Liver (tissue), 9 donors: ENCODE data around the gene JPT1. TPM values are rescaled to one million over a fixed set of nuclear protein-coding genes. Genes with fewer than 3 reads are reported as not detected.

Source experiments
- DNase-seq: peaks from one replicate; pipeline ENCODE4 v3.0.0-alpha.2; 2017; ENCODE audit warnings: low spot score
- H3K27ac ChIP-seq, 2 donors: one replicate each; pipeline ENCODE4 v1.7.0; 2013; ENCODE audit warnings: inconsistent platforms in 2 of 2, low read length in 2 of 2, control low read depth in 1 of 2, low read depth in 1 of 2, mild to moderate bottlenecking in 1 of 2
- H3K27me3 ChIP-seq, 4 donors: one replicate each; pipeline versions ENCODE4 v1.6.1 to v1.7.0; 2013; ENCODE audit warnings: low read length in 3 of 4, inconsistent platforms in 1 of 4, mild to moderate bottlenecking in 1 of 4, moderate library complexity in 1 of 4; ENCODE audit not compliant: control insufficient read depth in 4 of 4, insufficient read depth in 4 of 4
- H3K36me3 ChIP-seq, 4 donors: one replicate each; pipeline versions ENCODE4 v1.6.1 to v1.7.0; 2013; ENCODE audit warnings: low read length in 3 of 4, mild to moderate bottlenecking in 3 of 4, low read depth in 1 of 4, moderate library complexity in 1 of 4; ENCODE audit not compliant: control insufficient read depth in 4 of 4, insufficient read depth in 3 of 4
- H3K4me1 ChIP-seq, 4 donors: one replicate each; pipeline versions ENCODE4 v1.6.1 to v1.7.0; 2013; ENCODE audit warnings: low read length in 3 of 4, mild to moderate bottlenecking in 3 of 4, moderate library complexity in 1 of 4; ENCODE audit not compliant: control insufficient read depth in 4 of 4, insufficient read depth in 4 of 4
- H3K4me3 ChIP-seq, 3 donors: one replicate each; pipeline versions ENCODE4 v1.6.1 to v1.7.0; 2013; ENCODE audit warnings: low read length in 3 of 3, control low read depth in 1 of 3, low read depth in 1 of 3, mild to moderate bottlenecking in 1 of 3
- H3K9ac ChIP-seq, 2 donors: one replicate each; pipeline ENCODE4 v1.7.0; 2013; ENCODE audit warnings: low read length in 2 of 2, mild to moderate bottlenecking in 2 of 2, moderate library complexity in 2 of 2, control low read depth in 1 of 2, low read depth in 1 of 2
- H3K9me3 ChIP-seq, 4 donors: one replicate each; pipeline versions ENCODE4 v1.6.1 to v1.7.0; 2013; ENCODE audit warnings: low read length in 3 of 4; ENCODE audit not compliant: control insufficient read depth in 4 of 4
- EGR1 ChIP-seq, 2 donors: IDR thresholded peaks; 2 replicates each; pipeline ENCODE4 v1.6.1; 2016 to 2018; ENCODE audit warnings: antibody characterized with exemption in 2 of 2, low read depth in 2 of 2
- FOXA1 ChIP-seq: IDR thresholded peaks from 2 replicates; pipeline ENCODE4 v1.6.1; 2016; ENCODE audit warnings: antibody characterized with exemption
- FOXA2 ChIP-seq: IDR thresholded peaks from 2 replicates; pipeline ENCODE4 v1.6.1; 2016; ENCODE audit warnings: antibody characterized with exemption
- GABPA ChIP-seq, 2 donors: IDR thresholded peaks in 1 of 2; conservative IDR thresholded peaks in 1 of 2; 2 replicates each; pipeline ENCODE4 v1.6.1; 2016; ENCODE audit warnings: antibody characterized with exemption in 2 of 2, mild to moderate bottlenecking in 1 of 2, moderate library complexity in 1 of 2
- HNF4A ChIP-seq, 2 donors: conservative IDR thresholded peaks; 2 replicates each; pipeline ENCODE4 v1.6.1; 2016; ENCODE audit warnings: antibody characterized with exemption in 2 of 2, mild to moderate bottlenecking in 2 of 2
- HNF4G ChIP-seq: IDR thresholded peaks from 2 replicates; pipeline ENCODE4 v1.6.1; 2016; ENCODE audit warnings: antibody characterized with exemption
- JUND ChIP-seq, 2 donors: IDR thresholded peaks; 2 replicates each; pipeline ENCODE4 v1.6.1; 2016; ENCODE audit warnings: antibody characterized with exemption in 2 of 2
- NR2F2 ChIP-seq: IDR thresholded peaks from 2 replicates; pipeline ENCODE4 v1.6.1; 2016; ENCODE audit warnings: antibody characterized with exemption
- RAD21 ChIP-seq, 2 donors: IDR thresholded peaks; 2 replicates each; pipeline ENCODE4 v1.6.1; 2016; ENCODE audit warnings: antibody characterized with exemption in 2 of 2, mild to moderate bottlenecking in 2 of 2
- RXRA ChIP-seq, 2 donors: IDR thresholded peaks; 2 replicates each; pipeline ENCODE4 v1.6.1; 2017 to 2018; ENCODE audit warnings: antibody characterized with exemption in 2 of 2, mild to moderate bottlenecking in 1 of 2
- SP1 ChIP-seq: IDR thresholded peaks from 2 replicates; pipeline ENCODE4 v1.6.1; 2018; ENCODE audit warnings: antibody characterized with exemption, mild to moderate bottlenecking
- TAF1 ChIP-seq: conservative IDR thresholded peaks from 2 replicates; pipeline ENCODE4 v1.6.1; 2016; ENCODE audit warnings: antibody characterized with exemption, mild to moderate bottlenecking
- YY1 ChIP-seq: IDR thresholded peaks from 2 replicates; pipeline ENCODE4 v1.6.1; 2016; ENCODE audit warnings: antibody characterized with exemption, mild to moderate bottlenecking
- WGBS: extraction: QIAGEN DNeasy Blood & Tissue Kit; methylation state at CpG from one replicate; pipeline ENCODE4 v1.1.7; 2013; 5-methylcytosine and 5-hydroxymethylcytosine counted together
- polyA plus RNA-seq, 2 donors: library from polyadenylated mRNA; stranded (reverse) in 1 of 2; unstranded in 1 of 2; fragments of 200-250 nt in 1 of 2; fragments of >200 nt in 1 of 2; fragmentation: Nextera tagmentation in 1 of 2; extraction: Ambion mirVana in 1 of 2; gene quantifications; one replicate each; pipeline versions ENCODE4 v1.2.1 to v1.2.3, GENCODE V29; 2013 to 2015
- total RNA-seq, 2 donors: library from RNA; depleted of rRNA; stranded (reverse); fragments of >200 nt; gene quantifications; one replicate each; pipeline ENCODE4 v1.2.3, GENCODE V29; 2014
- TF ChIP-seq, protein P1 (sequence below): fragments of 150-350 bp; IDR thresholded peaks from 2 replicates; pipeline ENCODE4 v1.5.1; 2017; ENCODE audit warnings: improper control_type of control experiment, low read depth, low read length; ENCODE audit not compliant: missing input control
- TF ChIP-seq, protein P2 (sequence below): IDR thresholded peaks from 2 replicates; pipeline ENCODE4 v1.6.1; 2016; ENCODE audit warnings: antibody characterized with exemption
- TF ChIP-seq, protein P3 (sequence below): IDR thresholded peaks from 2 replicates; pipeline ENCODE4 v1.6.1; 2016; ENCODE audit warnings: antibody characterized with exemption
- TF ChIP-seq, protein P4 (sequence below): IDR thresholded peaks from 2 replicates; pipeline ENCODE4 v1.6.1; 2016; ENCODE audit warnings: antibody characterized with exemption, mild to moderate bottlenecking
- TF ChIP-seq, protein P5 (sequence below): IDR thresholded peaks from 2 replicates; pipeline ENCODE4 v1.6.1; 2016; ENCODE audit warnings: antibody characterized with exemption
- donor health status: healthy.
- donor health status: healthy.
- donor health status: healthy.
- donor health status: healthy.
- donor health status: healthy.

JPT1 gene
- total and polyA plus RNA-seq, 4 donors: 20.5 to 47.8 (median 43.9) TPM

- Histone ChIP-seq H3K27ac (peak within 1 kb of the TSS; percentile 61 to 80), H3K36me3 (peaks cover 0 to 14% (median 5%) of the 10 kb centered on the region in 4 donors), H3K9ac (no peak within 1 kb of the TSS), H3K4me1 (peaks cover 0 to 2% (median 1%) of the 10 kb centered on the region in 4 donors), H3K4me3 (peak within 1 kb of the TSS; percentile 49 to 95 (median 81)), H3K9me3 (no peaks in the 10 kb centered on the region), H3K27me3 (no peaks in the 10 kb centered on the region)
- peak; percentile 80 for DNase-seq
- TF ChIP-seq GABPA (IDR thresholded peaks at IDR 0.05 in 1 of 2, conservative IDR thresholded peaks at IDR 0.05 in 1 of 2) (peak; percentile 59 to 85), JUND (IDR thresholded peaks at IDR 0.05) (no peak), RAD21 (IDR thresholded peaks at IDR 0.05) (peak in 1 of 2 donors; percentile 14), RXRA (IDR thresholded peaks at IDR 0.05) (peak in 1 of 2 donors; percentile 44)
- TF ChIP-seq, protein P1, sequence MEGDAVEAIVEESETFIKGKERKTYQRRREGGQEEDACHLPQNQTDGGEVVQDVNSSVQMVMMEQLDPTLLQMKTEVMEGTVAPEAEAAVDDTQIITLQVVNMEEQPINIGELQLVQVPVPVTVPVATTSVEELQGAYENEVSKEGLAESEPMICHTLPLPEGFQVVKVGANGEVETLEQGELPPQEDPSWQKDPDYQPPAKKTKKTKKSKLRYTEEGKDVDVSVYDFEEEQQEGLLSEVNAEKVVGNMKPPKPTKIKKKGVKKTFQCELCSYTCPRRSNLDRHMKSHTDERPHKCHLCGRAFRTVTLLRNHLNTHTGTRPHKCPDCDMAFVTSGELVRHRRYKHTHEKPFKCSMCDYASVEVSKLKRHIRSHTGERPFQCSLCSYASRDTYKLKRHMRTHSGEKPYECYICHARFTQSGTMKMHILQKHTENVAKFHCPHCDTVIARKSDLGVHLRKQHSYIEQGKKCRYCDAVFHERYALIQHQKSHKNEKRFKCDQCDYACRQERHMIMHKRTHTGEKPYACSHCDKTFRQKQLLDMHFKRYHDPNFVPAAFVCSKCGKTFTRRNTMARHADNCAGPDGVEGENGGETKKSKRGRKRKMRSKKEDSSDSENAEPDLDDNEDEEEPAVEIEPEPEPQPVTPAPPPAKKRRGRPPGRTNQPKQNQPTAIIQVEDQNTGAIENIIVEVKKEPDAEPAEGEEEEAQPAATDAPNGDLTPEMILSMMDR: peak; percentile 39
- WGBS: under 1% methylated on average over 82 of the region's 82 CpGs
Measured at GRCh38 chr17:75131278-75132017, 22.9 kb downstream of the JPT1 start, which contains the start of gene NT5C. TSS of gene NT5C (minus strand) at chr17:75131742. CDS start at chr17:75131707, 35 bp downstream.

- no peak overlapping the region for H3K9ac ChIP-seq
- peaks cover 0 to 14% (median 5%) of the 10 kb centered on the region in 4 donors for H3K36me3 ChIP-seq
- H3K27me3 ChIP-seq: no peaks in the 10 kb centered on the region
- peak; percentile 52 for DNase-seq
- WGBS: 19% methylated on average over 29 of the region's 29 CpGs
- peaks cover 0 to 2% (median 1%) of the 10 kb centered on the region in 4 donors for H3K4me1 ChIP-seq
- peak overlapping the region; percentile 49 to 95 (median 81) for H3K4me3 ChIP-seq
- TF ChIP-seq RXRA (IDR thresholded peaks at IDR 0.05): no peak
- TF ChIP-seq, protein P1: peak; percentile 25
- TF ChIP-seq, protein P2, sequence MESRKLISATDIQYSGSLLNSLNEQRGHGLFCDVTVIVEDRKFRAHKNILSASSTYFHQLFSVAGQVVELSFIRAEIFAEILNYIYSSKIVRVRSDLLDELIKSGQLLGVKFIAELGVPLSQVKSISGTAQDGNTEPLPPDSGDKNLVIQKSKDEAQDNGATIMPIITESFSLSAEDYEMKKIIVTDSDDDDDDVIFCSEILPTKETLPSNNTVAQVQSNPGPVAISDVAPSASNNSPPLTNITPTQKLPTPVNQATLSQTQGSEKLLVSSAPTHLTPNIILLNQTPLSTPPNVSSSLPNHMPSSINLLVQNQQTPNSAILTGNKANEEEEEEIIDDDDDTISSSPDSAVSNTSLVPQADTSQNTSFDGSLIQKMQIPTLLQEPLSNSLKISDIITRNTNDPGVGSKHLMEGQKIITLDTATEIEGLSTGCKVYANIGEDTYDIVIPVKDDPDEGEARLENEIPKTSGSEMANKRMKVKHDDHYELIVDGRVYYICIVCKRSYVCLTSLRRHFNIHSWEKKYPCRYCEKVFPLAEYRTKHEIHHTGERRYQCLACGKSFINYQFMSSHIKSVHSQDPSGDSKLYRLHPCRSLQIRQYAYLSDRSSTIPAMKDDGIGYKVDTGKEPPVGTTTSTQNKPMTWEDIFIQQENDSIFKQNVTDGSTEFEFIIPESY: no peak
- peak; percentile 13 for TF ChIP-seq YY1
- no peak for TF ChIP-seq EGR1 (IDR thresholded peaks at IDR 0.05; ENCODE audit: low read depth in 2 of 2)
- TF ChIP-seq FOXA1: no peak
- no peak for TF ChIP-seq GABPA (IDR thresholded peaks at IDR 0.05 in 1 of 2, conservative IDR thresholded peaks at IDR 0.05 in 1 of 2)
- no peak for TF ChIP-seq TAF1
- no peak for TF ChIP-seq NR2F2
- TF ChIP-seq RAD21 (IDR thresholded peaks at IDR 0.05): peak; percentile 46 to 54
- no peak for TF ChIP-seq HNF4G
- TF ChIP-seq, protein P3, sequence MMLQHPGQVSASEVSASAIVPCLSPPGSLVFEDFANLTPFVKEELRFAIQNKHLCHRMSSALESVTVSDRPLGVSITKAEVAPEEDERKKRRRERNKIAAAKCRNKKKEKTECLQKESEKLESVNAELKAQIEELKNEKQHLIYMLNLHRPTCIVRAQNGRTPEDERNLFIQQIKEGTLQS: no peak
- TF ChIP-seq FOXA2: no peak
- TF ChIP-seq, protein P4, sequence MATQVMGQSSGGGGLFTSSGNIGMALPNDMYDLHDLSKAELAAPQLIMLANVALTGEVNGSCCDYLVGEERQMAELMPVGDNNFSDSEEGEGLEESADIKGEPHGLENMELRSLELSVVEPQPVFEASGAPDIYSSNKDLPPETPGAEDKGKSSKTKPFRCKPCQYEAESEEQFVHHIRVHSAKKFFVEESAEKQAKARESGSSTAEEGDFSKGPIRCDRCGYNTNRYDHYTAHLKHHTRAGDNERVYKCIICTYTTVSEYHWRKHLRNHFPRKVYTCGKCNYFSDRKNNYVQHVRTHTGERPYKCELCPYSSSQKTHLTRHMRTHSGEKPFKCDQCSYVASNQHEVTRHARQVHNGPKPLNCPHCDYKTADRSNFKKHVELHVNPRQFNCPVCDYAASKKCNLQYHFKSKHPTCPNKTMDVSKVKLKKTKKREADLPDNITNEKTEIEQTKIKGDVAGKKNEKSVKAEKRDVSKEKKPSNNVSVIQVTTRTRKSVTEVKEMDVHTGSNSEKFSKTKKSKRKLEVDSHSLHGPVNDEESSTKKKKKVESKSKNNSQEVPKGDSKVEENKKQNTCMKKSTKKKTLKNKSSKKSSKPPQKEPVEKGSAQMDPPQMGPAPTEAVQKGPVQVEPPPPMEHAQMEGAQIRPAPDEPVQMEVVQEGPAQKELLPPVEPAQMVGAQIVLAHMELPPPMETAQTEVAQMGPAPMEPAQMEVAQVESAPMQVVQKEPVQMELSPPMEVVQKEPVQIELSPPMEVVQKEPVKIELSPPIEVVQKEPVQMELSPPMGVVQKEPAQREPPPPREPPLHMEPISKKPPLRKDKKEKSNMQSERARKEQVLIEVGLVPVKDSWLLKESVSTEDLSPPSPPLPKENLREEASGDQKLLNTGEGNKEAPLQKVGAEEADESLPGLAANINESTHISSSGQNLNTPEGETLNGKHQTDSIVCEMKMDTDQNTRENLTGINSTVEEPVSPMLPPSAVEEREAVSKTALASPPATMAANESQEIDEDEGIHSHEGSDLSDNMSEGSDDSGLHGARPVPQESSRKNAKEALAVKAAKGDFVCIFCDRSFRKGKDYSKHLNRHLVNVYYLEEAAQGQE: no peak
- no peak for TF ChIP-seq SP1
- TF ChIP-seq, protein P5, sequence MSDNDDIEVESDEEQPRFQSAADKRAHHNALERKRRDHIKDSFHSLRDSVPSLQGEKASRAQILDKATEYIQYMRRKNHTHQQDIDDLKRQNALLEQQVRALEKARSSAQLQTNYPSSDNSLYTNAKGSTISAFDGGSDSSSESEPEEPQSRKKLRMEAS: no peak
- no peak for TF ChIP-seq HNF4A (conservative IDR thresholded peaks at IDR 0.05)
- TF ChIP-seq JUND (IDR thresholded peaks at IDR 0.05): no peak
- H3K27ac ChIP-seq: peak overlapping the region; percentile 61 to 80
- no peaks in the 10 kb centered on the region for H3K9me3 ChIP-seq
Measured at GRCh38 chr17:75130632-75131277, 23.6 kb downstream of the JPT1 start.
